GM12865 (cell line): ENCODE results near the gene SLC9A9.
A peak's percentile ranks its signal among the peaks of the same experiment; 100 is the strongest.

Source experiments
- DNase-seq: peaks from one replicate; pipeline ENCODE4 v3.0.0; 2010; ENCODE audit warnings: low read depth
- H3K4me3 ChIP-seq: 2 replicates; pipeline ENCODE4 v1.5.1; 2011; ENCODE audit warnings: mild to moderate bottlenecking, low read depth, low read length, control low read depth
- TF ChIP-seq, protein P1 (sequence below): IDR thresholded peaks from 2 replicates; pipeline ENCODE4 v1.5.1; 2011; ENCODE audit warnings: low read length, control low read depth, low read depth, inconsistent platforms; ENCODE audit not compliant: insufficient read depth; ENCODE audit errors: missing control alignments

The SLC9A9 gene

DNA sequence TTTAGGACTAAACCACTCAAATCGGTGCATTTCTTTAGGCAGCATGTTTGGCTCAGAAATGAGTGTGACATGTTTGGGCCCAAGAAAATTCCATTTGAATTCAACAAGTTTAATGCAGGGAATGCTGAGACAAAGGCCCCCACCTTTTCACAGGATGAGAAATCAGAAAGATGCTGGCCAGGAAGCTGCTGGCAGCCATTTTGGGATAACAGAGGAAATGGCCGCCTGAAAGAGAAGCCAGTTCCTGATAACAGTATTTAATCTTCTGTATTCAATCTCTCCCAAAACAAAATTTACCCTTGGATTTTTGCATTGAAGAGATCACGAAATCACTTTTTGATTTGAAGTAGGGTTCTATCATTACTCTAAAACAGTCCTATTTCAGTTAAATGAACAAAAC lies 350.9 kb downstream of the SLC9A9 start:
- TF ChIP-seq, protein P1, sequence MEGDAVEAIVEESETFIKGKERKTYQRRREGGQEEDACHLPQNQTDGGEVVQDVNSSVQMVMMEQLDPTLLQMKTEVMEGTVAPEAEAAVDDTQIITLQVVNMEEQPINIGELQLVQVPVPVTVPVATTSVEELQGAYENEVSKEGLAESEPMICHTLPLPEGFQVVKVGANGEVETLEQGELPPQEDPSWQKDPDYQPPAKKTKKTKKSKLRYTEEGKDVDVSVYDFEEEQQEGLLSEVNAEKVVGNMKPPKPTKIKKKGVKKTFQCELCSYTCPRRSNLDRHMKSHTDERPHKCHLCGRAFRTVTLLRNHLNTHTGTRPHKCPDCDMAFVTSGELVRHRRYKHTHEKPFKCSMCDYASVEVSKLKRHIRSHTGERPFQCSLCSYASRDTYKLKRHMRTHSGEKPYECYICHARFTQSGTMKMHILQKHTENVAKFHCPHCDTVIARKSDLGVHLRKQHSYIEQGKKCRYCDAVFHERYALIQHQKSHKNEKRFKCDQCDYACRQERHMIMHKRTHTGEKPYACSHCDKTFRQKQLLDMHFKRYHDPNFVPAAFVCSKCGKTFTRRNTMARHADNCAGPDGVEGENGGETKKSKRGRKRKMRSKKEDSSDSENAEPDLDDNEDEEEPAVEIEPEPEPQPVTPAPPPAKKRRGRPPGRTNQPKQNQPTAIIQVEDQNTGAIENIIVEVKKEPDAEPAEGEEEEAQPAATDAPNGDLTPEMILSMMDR = no peak
- DNase-seq = no peak
- H3K4me3 ChIP-seq = no peak overlapping the region

DNA sequence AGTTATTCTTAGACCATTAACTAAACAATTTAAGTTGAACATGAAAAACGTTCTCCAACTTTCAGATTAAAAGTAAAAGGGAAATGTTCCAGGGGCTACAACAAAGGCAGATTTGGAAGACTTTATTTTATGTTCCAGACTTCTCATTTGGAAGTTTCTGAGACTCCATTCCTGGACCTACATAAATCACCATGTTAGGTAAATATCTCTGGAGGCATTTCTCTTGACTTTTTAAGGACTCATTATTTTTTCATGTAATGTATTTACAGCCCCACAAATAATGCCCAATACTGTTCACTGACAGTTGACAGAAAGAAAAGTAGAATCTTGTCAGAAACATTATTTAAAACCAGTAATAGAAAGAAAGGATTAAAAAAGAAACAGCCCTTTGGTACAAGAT lies 352.1 kb downstream of the SLC9A9 start:
- DNase-seq = no peak
- H3K4me3 ChIP-seq = no peak overlapping the region
- TF ChIP-seq, protein P1 = no peak

DNA sequence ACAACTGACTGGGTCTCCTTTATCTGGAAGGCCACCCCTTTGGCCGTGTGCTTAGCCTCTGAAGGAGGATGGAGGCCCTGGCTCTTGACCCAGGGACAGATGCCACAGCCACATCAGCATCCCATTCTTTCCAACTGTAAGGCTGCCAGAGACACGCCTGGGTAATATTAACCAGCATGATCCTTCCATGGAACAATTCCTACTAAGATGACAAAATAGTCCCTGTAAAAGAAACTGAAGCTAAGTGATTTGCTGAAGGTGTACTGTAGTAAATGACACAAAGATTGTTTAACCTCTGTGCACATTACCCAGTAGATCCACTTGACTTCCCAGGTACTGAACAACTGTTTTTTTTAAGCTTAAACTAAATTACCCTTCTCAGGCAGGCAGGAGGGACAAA lies 352.7 kb downstream of the SLC9A9 start:
- TF ChIP-seq, protein P1 = no peak
- no peak for DNase-seq
- no peak overlapping the region for H3K4me3 ChIP-seq

DNA sequence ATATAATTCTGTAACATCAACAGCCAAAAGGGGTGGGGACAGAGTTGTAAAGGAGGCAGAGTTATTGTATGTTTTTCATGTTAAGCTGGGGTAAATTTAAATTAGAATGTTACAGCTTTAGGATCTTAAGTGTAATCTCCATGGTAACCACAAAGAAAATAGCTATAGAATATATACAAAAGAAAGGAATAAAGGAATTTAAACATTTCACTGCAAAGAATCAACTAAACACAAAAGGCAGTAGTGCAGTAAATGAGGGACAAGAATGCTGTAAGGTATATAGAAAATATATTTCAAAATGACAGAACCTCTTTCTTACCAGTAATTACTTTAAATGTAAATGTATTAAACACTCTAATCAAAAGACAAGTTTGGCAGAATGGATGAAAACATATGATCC lies 361.7 kb downstream of the SLC9A9 start:
- TF ChIP-seq, protein P1 = no peak
- H3K4me3 ChIP-seq = no peak overlapping the region
- DNase-seq = no peak

DNA sequence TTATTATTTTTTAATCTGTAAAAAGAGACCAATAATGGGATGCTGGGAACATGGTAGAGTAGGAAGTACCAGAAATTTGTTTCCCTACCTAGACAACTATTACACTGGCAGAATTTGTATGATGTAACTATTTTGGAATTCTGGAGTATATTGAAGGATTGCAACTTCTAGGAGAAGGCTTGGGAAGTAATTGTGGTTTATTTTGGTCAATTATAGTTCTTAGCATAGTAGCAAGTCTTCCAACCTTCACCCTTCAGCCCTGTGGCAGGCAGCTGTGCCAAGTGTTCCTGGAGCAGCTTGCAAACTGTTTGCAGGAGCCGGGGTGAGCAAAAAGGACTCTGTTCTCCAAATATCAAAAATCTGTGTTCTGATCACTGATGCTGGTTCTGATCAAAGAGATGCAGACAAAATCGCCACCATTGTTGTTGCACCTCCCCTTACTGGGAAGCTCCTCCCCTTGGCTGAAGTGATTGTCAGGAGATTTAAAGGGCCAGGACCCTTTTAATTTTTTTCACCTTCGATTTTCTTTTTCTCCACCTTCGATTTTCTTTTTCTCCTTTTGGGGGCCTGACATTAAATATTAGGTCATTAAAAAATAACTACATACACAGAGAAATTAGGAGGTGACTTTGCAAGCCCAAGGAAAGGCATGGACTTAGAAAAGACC lies 363.3 kb downstream of the SLC9A9 start:
- TF ChIP-seq, protein P1 = no peak
- DNase-seq = no peak
- H3K4me3 ChIP-seq = no peak overlapping the region

DNA sequence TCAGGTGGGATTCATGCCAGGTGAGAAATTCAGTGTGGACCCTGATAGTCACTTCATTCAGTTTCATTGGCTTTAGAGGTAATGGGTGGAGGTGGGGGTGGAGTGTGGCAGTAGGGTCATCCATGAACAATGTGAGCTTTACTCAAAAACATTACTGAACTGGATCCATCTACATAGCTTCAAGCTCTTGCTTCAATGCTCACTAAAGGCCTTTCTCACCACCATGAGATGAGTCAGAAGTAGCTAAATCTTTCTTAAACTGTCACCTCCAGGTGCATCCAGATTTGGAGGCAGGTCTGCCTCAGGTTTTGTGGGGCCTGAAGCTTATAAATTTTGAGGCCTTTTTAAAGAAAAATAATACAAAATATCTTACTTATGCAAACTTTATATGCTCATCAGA lies 365.1 kb downstream of the SLC9A9 start:
- H3K4me3 ChIP-seq = no peak overlapping the region
- TF ChIP-seq, protein P1 = no peak
- DNase-seq = peak; percentile 26
